ENCODE data around the gene HEATR5B. TPM values are rescaled to one million over a fixed set of nuclear protein-coding genes. Genes with fewer than 3 reads are reported as not detected.

HEATR5B gene
- total and polyA plus RNA-seq, 9 of the 15 experiments (the other 6 are each of a cell fraction or from before 2014, with no cell fraction given) = 4.2 to 21.7 (median 12.2) TPM

- H3K9me3 ChIP-seq (replicated peaks; ENCODE audit: control insufficient read depth, insufficient read depth, low read depth, low read length) = no peaks in the 10 kb centered on the region
- no peak overlapping the region for H3K4me3 ChIP-seq
- peaks cover 26% of the 10 kb centered on the region; the same call in 2 of the 3 replicates for H3K36me3 ChIP-seq (ENCODE audit: control insufficient read depth, insufficient read depth, low read length)
- H4K20me1 ChIP-seq (replicated peaks; ENCODE audit: control insufficient read depth, insufficient read depth, low read length) = no peaks in the 10 kb centered on the region
- BruUV-seq (replicated peaks) = no TSS peak
- ATAC-seq (no peak), FAIRE-seq (no peak), DNase-seq (ENCODE audit: extremely low read depth in 1 of 4, low spot score in 3 of 4) (no peak)
- no peak overlapping the region for H2AFZ ChIP-seq (ENCODE audit: low read depth, low read length)
- POLR2A ChIA-PET = no interaction called here
- H3K79me2 ChIP-seq (ENCODE audit: control insufficient read depth, insufficient read depth, low read length) = no peaks in the 10 kb centered on the region
- no peak overlapping the region for H3K9ac ChIP-seq (ENCODE audit: insufficient read depth in 1 of 2, low read depth in 2 of 2, low read length in 2 of 2)
- no peak overlapping the region for H3K4me2 ChIP-seq (ENCODE audit: insufficient read depth, low read length)
- CTCF ChIA-PET (ENCODE audit: low intra/inter-chr PET ratio) = no interaction called here
- WGBS (ENCODE audit: insufficient coverage, low coverage, missing lambda C conversion rate) = 86% methylated on average over 5 of the region's 5 CpGs
- no peaks in the 10 kb centered on the region for H3K27me3 ChIP-seq (ENCODE audit: control insufficient read depth in 2 of 2, insufficient read depth in 2 of 2, low read length in 2 of 2)
- no peak overlapping the region for H3K27ac ChIP-seq (ENCODE audit: extremely low read depth, low read depth, low read length)
- in situ Hi-C loops (cut with MboI) = no loop called here
- no peaks in the 10 kb centered on the region for H3K9me1 ChIP-seq (ENCODE audit: control insufficient read depth, insufficient read depth, low read length)
- no peaks in the 10 kb centered on the region for H3K4me1 ChIP-seq (replicated peaks in 1 of 2; ENCODE audit: control insufficient read depth in 2 of 2, insufficient read depth in 2 of 2, low read length in 2 of 2)
- intact Hi-C loops (cut with micrococcal nuclease) = no loop called here
- TF ChIP-seq HMGN3 (IDR thresholded peaks at IDR 0.05; ENCODE audit: borderline replicate concordance, extremely low read depth, insufficient read length, low read depth, low read length) (no peak), ZNF23 (CRISPR knock-in tag; IDR thresholded peaks at IDR 0.05) (no peak), THRAP3 (IDR thresholded peaks at IDR 0.05; ENCODE audit: borderline replicate concordance) (no peak), NFE2L1 (tag; IDR thresholded peaks at IDR 0.05; ENCODE audit: borderline replicate concordance, low read depth) (no peak)
Measured at GRCh38 chr2:37020887-37021796, 63.0 kb downstream of the HEATR5B start.
